Stimulated activated CD8-positive, alpha-beta memory T cell treated with anti-CD3 and anti-CD28 coated beads, Interleukin-4, amount 100 ng/mL, for 48 hours (primary cell): ENCODE data around the gene MBD3.
"Not testable (repeated sequence)": the region's sequence is repeated elsewhere in the genome, so short reads cannot be mapped to it uniquely, and the experiment has no call there.

ENCODE experiments used
- DNase-seq: peaks from one replicate; pipeline ENCODE4 v3.0.0-alpha.2; 2020

The MBD3 gene

DNA sequence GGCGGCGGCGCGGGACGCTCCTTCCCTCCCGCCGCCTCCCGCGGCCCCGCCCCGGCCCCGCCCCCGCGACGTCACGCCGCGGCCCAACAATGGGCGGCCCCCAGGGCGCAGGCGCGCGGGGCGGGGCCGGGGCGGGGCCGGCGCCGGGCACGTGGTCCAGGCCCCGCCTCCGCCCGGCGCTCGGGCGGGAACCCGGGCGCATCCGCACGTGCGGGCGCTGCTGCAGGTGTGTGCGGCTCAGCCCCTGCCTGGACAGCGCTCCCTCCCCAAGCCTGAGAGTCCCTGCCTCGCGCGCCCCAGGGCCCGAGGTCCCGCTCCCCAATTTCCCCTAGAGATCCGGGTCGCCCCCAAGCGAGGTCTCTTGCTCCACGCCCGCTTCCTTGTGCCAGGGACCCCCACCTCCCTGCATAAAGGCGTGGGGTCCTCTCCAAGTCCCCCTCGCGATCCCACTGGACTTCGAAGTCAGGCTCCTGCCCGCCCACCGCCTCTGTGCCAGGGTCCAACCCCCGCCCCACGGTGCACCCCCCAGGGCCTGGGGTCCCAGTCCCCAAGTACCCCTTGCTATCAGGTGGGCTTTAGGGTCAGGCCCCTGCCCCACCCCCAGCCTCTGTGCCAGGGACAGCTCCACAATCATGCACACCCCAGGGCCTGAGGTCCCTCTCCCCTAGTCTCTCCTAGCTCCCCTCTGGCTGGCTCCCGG is 24.2 kb downstream of the MBD3 start, which contains the start of gene MEX3D:
Gene MEX3D, minus strand, starts transcription at position 6 of the 700 bp plus-strand sequence. CDS start 267 bp downstream, outside the sequence.
- DNase-seq = peak; percentile 84

DNA sequence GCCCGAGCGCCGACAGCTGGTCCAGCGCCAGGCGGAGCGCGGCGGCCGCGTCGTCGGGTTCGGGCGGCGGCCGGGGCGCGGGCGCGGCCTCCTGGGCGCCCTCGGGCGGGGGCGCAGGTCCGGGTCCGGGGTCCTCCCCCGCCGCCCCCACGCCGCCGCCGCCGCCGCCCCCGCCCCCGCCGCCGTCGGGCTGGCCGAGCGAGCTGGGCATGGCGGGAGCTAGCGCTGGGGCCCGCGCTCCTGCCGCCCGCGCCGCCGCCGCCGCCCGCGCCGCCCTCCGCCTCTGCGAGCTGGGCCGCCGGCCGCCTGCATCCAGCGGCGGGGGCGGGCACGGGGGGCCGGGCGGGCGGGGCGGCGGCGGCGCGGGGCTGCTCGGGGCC is 24.8 kb downstream of the MBD3 start:
- DNase-seq = no peak

DNA sequence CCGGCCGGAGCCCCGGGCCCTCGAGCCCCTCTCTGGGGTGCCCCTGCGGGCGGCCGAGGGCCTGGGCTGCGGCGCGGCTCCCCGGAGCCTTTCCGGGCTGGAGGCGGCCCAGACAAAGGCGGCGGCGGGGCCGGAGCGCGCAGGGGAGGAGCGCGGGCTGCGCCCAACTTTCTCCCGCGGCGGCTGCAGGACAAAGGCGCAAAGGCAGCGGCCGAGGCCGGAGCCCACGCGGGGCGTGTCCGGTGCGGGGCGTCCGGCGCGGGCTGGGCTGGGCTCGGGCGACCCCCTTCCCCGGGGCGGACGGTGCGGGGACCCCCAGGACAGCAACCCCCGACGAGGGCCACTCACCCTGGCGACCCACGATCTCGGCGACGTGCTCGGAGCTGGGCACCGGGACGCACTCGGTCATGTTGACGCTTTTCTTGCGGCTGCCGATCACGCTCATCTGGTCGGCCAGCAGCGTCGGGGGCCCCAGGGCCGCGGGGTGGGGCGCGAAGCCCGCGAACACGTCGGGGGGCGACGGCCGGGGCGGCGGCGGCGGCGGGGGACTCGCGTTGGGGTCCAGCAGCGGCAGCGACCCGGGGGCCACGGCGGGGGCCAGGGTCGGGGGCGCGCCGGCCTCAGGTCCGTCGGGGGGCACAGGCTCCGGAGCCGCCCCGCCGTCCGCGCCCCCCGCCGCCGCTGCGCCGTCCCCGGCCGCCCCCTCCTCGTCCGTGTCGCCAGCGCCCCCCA is 25.4 kb downstream of the MBD3 start:
- DNase-seq = no peak

DNA sequence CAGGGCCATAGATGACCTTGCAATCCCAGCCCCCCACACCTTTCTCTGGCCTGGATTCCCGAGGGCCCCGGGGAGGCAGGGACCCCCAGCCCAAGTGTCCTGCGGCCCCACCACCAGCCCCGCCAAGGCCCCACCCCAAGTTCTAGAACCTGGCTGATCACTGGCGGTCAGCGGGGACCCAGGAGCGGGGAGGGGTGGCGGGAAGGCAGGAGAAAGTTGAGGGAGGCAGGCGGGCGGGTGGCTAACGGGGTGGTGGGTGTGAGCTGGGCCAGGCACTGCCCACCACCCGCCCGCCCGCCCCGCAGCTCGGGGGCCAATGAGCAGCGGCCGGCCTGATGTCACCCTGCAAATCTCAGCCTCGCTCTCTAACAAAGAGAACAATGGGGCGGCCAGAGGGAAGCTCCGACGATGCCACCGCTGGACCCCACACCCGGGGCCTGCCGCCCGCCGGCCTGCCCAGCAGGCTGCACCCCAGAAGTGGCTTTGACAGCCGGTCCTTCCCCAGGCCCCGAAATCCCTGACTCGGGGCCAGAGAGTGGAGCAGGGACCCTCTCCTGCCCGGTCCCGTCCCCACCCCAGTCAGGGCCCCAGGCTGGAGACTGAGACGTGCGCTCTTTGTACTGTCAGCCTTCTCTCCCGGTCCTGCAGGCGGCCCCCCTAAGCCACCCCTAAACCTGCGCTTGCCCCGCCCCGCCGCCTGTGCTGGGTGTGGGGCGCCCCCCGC is 26.1 kb downstream of the MBD3 start:
- DNase-seq = no peak

DNA sequence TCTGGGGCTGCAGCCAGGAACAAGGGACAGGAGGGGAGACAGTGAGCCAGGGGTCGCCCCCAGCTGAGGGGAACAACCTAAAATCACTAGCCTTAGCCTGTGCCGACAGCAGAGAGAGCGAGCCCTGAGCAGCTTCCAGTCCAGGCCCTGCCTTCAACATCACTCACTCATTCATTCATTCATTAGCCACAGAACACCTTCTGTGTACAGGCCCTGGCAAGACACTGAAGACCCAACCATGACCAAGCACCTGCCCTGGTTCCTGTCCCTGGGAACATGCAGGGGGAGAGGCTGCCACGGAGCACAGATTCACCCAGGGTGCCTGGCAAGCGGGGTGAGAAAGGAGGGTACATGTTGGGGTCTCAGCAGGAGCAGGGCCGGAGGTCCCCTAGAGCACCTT is 29.4 kb downstream of the MBD3 start:
- no peak for DNase-seq

DNA sequence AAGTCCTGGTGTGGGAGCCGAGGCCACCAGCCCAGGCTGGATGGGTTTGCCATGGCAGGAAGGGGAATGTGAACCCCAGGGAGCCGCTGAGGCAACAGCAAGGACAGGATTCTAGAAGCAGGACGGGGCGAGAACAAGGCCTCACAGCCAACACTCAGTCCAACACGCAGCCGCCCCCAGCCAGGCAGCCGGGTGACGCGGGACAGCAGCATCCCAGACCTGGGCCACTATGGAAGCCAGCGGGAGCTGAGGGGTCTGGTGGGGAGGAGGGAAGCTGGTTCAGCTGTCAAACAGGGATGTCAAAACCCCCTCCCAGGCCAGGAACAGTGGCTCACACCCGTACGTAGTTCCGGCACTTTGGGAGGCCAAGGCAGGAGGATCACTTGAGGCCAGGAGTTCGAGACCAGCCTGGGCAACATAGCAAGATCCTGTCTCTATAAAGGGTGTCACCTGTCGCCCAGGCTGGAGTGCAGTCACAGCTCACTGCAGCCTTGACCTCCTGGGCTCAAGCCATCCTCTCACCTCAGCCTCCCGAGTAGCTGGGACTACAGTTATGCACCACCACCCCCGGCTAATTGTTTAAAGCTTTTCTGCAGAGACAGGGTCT is 31.3 kb downstream of the MBD3 start:
- DNase-seq = no peak

DNA sequence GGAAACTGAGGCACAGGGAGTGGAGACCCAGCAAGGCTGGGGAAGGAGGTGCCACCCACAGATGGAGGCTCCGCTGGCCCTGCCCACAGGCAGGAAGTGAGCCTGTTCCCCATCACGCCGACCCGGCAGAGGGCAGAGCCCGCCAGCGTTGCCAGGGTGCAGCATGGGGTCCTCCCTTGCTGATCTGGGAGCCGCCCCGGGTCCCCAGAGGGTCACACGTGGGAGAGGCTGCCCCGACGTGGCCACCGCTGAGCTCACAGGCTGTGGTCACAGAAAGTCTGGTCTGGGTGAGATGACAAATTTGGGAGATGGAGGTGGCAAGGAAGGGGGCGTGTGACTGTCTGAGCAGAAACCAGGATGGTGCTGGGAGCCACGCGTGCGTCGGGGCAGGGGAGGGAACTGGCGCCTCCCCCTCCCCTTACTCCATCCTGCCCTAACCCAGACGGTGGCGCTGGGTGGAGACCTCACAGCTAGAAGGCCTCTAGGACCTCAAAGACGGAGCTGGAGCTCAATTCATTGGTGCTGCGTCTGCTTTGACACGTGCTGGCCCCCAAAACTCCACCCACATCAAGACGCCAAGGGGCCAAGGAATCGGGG is 32.3 kb downstream of the MBD3 start:
- DNase-seq = no peak

DNA sequence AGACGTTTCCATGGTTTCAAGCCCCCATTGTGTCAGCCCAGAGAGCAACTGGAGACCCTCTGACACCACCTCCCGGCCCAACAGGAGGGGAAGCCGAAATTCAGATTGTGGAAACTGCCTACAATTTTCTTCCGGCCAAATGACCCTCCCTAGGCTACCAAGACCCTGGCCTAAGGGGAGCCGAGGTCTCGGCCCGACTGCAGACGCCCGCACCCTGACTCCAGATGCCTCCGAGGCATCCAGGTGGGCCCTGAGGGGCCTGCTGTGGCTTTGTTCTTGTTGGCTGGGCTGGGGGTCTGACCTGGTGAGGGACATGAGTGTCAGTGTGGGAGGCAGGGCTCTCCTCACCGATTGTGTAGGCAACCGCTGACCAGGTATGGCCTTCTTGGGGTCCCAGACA is 34.1 kb downstream of the MBD3 start:
- no peak for DNase-seq

DNA sequence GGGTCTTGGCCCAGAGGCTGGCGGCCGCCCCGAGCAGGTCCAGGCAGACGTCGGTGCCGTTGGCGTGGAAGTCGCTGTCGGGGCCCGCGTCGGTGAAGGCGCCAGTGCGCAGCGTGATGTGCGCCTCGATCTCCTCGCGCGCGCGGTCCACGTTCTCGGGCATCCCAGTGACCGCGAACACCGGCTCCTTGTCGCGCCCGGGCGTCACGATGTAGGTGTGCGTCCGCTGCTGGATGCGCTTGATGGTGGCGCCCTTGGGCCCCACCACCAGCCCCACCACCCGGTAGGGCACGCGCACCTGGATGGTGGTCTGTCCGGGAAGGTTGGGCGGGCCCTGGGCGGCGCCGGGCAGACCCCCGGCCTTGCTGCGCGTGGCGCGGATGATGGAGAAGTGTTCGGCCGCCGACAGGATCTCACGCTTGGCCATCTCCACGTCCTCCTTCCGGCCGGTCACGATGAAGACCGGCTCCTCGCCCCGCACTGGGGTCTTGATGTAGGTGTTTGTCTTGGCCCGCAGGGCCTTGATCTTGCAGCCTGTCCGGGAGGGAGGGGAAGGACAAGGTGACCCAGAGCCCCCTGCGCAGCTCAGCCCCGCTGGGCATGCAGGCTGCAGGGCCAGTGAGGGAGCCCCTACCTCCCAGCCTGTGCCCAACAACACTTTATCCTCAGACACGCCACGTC is 36.1 kb downstream of the MBD3 start:
- no peak for DNase-seq

DNA sequence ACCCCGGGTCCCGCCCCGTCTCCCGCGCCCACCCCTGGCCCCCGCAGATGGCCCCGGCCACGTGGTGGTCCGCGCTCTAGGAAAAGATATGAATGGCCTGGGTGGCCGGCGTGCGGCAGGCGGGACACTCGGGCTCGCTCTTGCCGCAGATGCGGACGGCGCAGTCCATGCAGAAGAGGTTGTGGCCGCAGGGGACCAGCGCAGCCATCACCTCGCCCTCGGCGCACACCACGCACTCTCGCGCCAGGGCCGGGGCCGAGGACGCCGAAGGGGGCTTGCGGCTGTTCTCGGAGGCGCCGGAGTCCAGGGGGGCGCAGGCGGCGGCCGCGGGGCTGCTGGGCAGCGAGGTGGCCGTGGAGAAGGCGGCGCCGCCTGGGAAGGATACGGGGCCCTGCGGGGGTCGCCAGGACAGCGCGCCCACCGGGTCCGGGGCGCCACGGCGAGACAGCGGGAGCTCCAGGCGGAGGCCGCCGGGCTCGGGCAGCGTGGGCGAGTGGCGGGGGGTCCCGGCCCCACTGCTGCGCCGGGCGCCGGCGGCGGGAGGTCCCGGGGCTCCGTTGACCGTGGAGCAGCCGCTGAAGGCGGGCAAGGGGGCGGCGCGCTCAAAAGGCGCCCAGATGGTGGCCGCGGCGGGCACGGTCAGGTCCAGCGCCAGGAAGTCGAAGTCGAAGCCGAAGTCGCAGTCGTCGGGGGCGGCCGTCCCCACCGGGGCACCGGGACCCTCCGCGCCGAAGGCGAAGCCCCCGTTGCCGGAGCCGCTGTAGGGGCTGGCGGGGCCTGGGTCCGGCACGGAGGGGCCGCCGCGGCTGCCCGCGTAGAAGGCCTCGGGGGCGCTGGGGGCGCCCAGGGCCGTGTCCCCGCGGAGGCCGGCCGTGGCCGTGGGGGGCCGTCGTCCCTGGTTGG is 36.9 kb downstream of the MBD3 start:
- DNase-seq = no peak

DNA sequence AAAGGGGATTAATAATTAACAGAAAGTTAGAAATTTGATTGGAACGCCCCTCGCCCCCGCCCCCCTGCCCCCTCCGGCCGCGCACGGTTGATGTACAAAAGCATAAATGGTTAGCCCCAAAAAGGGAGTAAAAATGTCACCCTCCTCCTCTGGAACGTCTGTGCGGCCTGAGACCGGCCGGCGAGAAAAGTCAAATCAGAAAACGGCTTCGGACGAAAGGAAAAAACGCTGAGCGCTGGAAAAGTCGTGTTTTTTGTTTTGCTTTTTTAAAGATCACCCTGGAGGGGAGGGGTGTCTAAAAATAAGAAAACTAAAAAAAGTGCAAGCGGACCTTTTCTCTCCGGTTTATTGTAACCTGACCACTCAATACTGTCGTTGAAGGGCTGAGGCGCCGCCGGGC is 37.7 kb downstream of the MBD3 start:
- no peak for DNase-seq

DNA sequence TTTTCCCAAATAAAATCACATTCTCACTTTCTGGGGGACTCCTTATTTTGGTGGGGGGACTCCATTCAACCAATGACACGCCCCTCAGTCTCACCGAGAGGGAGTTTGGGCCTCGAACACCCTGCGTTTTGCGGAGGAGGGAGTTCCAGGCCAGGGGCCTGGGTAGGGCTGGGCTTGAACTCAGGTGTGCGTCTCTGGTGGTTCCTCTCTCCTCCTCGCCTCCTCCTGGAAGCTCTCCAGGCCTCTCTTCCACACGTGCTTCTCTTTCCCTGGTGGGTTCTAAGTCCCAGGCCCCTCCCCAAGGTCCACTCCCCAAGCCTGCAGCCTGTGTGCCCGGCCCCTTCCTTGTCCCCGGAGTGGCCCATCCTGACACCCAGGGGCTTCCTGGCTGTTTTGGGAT is 39.2 kb downstream of the MBD3 start:
- DNase-seq = no peak

DNA sequence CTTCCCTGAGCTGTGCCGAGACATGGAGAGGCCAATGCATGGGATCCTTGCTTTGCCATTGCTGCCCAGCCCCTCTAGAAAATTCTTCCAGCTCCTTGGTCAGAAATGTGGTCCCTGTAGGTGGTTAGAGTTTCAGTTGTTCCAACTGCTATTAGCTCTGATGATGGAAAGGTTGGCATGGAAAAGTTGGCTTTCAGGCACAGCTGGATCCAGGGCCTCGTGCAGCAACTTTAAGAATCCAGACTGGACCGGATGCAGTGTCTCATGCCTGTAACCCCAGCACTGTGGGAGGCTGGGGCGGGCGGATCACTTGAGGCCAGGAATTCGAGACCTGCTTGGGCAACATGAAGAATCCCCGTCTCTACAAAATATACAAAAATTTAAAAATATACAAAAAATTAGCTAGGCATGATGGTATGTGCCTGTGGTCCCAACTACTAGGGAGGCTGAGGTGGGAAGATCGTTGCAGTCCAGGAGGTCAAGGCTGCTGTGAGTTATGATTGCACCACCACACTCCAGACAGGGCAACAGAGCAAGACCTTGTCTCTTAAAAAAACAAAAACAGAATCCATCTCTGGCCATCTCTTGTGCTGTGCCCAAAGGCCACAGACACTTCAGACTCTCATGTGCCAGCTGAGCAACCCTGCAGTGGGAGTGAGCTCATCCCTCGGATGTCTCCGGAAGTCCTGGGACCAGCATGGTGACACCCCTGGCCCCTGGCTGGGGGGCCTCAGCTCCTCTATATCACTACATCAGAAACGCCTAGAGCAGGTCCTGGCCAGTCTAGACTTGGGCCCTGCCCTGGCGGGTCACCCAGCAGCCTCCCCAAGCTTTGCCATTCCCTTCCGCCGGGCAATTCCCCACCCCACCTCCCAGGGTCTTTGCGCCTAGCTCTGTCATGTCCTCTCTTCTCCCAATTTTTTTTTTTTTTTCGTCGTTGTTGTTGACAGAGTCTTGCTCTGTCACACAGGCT is 41.3 kb downstream of the MBD3 start:
- DNase-seq = no peak

DNA sequence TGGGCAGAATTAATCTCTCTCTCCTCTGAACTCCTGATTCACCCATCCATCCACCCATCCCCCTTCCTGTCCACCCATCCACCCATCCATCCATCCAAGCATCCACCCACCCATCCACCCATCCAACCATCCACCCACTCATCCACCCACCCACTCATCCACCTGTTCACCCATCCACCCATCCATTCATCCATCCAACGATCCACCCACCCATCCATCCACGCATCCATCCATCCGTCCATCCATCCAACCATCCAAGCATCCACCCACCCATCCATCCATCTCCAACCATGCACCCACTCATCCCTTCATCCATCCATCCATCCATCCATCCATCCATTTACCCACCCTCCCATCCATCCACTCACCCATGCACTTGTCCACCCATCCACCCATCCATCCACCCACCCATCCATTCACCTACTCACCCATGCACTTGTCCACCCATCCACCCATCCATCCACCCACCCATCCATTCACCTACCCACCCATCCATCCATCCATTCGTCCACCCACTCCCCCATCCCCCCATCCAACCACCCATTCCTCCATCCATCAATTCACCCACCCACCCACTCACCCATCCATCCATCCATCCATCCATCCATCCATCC is 43.2 kb downstream of the MBD3 start:
- no peak for DNase-seq

DNA sequence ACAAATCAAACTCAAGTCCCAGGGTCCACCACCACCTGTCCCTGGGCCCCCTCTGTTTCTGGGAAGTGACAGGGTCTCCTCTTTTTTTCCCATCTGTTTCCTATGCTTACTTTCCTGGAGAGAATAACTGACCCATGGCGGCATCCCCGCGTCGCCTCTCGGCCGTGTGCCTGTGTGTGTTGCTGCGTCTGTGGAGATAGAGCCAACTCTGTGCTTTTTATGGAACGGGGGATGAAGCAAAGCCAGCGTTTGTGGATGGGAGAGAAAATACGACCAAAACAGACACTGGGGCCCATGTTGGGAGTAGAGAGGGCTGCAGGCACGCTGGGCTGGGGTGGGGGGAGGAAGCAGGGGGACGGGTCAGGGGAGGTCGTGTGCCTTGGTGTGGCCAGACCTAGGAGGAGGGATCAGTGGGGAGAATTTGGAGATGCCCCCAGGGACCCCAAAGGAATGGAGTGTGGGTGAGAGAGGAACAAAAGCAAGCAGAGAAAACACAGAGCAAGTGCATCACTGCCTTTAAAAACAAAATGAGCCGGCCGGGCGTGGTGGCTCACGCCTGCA is 52.2 kb downstream of the MBD3 start:
- no peak for DNase-seq

DNA sequence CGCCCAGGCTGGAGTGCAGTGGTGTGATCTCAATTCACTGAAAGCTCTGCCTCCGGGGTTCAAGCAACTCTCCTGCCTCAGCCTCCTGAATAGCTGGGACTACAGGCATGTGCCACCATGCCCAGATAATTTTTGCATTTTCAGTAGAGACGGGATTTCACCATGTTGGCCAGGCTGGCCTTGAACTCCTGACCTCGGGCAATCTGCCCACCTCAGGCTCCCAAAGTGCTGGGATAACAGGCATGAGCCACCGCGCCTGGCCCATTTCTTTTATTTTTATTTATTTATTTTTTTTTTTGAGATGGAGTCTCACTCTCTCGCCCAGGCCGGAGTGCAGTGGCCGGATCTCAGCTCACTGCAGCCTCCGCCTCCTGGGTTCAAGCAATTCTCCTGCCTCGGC is 52.9 kb downstream of the MBD3 start:
- DNase-seq = not testable (repeated sequence)

DNA sequence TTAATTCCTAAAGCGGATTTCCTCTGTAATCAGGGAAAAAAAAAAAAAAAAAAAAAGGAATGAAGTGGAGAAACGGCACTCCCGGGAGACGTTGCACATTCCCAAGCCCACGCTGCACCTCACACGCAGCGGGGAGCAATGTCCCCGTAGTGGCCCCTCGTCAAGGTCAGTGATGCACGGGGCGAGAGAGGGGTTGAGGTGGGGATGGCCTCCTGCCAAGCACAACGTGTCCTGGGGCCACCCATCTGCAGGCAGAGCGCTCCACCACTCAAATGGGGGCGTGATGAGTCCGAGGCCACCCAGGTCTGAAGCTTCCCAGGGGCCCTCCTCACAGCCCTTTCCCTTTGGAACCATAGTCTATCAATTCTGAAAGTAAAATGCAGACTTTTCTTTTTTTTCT is 53.7 kb downstream of the MBD3 start:
- no peak for DNase-seq

DNA sequence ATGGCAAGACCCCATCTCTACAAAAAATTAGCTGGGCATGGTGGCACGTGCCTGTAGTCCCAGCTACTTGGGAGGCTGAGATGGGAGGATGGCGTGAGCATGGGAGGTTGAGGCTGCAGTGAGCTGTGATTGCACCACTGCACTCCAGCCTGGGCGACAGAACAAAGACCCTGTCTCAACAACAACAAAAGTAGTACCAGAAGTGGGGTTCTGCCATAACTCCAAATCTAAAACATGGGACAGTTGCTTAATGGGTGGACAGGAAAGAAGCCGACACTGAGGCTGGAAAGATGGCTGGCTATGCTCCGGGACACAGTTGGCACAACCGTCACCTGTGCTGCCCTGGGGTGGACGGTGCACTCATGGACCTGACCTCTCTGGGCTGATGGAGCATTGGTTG is 57.0 kb downstream of the MBD3 start:
- DNase-seq = not testable (repeated sequence)

DNA sequence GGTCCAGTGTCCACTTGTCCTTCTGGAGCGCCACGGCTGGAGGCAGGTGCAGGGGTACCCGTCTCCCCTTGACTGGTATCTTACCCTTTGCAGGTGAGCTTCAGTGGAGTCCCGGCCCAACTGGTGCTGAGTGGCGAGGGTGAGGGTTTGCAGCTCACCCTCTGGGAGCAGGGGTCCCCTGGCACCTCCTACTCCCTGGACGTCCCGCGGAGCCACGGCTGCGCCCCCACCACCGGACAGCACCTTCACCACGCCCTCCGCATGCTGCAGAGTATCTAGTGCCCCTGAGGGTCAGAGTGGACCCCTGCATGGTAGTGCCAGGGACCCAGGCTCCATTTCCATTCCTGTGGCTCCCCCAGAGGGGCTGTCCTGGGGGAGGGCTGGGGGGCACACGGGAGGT is 57.7 kb downstream of the MBD3 start:
- DNase-seq = no peak
